Measurements from ENCODE around the gene CTCFL.

The CTCFL gene

DNA sequence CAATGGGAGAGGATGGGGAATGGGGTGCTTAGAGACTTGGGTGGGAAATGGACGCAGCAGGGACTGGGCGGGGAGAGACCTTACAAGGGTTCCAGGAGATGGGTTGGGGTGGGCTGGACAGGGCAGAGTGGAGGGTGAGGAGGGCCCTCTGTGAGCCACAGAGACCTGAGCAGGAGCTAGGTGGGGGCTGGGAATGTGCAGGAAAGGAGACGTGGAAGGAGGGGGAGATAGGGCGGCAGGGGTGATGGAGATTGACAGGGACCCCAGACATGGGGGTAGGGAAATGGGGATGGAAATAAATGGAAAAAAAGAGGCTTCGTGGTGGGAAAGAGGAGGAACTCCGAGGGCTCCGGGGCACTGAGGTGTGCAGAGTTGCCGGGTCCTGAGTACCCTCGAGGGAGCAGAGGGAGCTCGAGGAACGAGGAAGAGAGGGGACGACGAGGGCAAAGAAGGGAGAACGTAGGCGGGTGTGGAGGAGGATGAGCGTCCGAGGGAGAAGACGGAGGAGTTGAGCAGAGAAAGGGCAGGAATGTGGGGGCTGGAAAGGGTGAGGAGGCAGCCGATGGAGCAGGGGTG lies 2.0 kb upstream of the CTCFL start:
- Histone ChIP-seq H3K27me3 (ENCODE audit: control insufficient read depth in 5 of 5, insufficient read depth in 4 of 5, low read length in 5 of 5) (no peaks in the 10 kb centered on the region), H3K4me3 (ENCODE audit: low read depth in 1 of 5, low read length in 5 of 5) (no peak overlapping the region), H3K9me3 (ENCODE audit: control insufficient read depth in 5 of 5, low read length in 5 of 5) (no peaks in the 10 kb centered on the region), H3K27ac (ENCODE audit: low read depth, low read length) (no peak overlapping the region), H3K9ac (ENCODE audit: low read length in 5 of 5) (no peak overlapping the region), H3K36me3 (ENCODE audit: control insufficient read depth in 5 of 5, insufficient read depth in 5 of 5, low read length in 5 of 5) (no peaks in the 10 kb centered on the region), H3K4me1 (ENCODE audit: control insufficient read depth in 5 of 5, insufficient read depth in 5 of 5, low read length in 5 of 5) (peaks cover 0 to 3% (median 0%) of the 10 kb centered on the region in 5 donors)

DNA sequence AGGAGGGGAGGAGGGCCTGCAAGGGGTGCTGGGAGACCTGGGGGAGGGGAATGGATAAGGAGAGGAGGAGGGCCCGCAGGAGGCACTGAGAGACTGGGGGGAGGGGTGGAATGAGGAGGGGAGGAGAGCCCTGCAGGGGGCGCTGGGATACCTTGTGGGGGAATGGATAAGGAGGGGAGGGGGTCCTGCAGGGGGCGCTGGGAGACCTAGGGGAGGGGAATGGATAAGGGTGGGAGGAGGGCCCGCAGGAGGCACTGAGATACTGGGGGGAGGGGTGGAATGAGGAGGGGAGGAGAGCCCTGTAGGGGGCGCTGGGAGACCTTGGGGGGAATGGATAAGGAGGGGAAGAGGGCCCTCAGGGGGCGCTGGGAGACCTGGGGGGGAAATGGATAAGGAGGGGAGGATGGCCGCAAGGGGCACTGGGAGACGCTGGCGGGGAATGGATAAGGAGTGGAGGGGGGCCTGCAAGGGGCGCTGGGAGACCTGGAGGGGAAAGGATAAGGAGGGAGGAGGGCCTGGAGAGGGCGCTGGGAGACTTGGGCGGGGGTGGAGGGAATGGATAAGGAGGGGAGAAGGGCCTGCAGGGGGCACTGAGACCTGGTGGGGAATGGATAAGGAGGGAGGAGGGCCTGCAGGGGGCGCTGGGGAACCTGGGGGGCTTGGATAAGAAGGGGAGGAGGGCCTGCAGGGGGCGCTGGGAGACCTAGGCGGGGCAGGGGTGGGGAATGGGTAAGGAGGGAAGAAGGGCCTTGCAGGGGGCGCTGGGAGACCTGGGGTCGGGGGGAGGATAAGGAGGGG lies 1.3 kb upstream of the CTCFL start:
- no peak overlapping the region for H3K27ac ChIP-seq (ENCODE audit: low read depth, low read length)

GRCh38 chr20:57525328-57526086 lies 567 bp upstream of the CTCFL start:
- Histone ChIP-seq H3K36me3 (ENCODE audit: control insufficient read depth in 5 of 5, insufficient read depth in 5 of 5, low read length in 5 of 5) (no peaks in the 10 kb centered on the region), H3K9ac (ENCODE audit: low read length in 5 of 5) (no peak overlapping the region)

More for the DNA sequence above, 1.3 kb upstream of the CTCFL start:
- H3K4me3 ChIP-seq (ENCODE audit: low read depth in 1 of 5, low read length in 5 of 5): no peak overlapping the region
- no peaks in the 10 kb centered on the region for H3K4me1 ChIP-seq (ENCODE audit: control insufficient read depth in 5 of 5, insufficient read depth in 5 of 5, low read length in 5 of 5)
- H3K9ac ChIP-seq (ENCODE audit: low read length in 5 of 5): no peak overlapping the region
- H3K9me3 ChIP-seq (ENCODE audit: control insufficient read depth in 5 of 5, low read length in 5 of 5): no peaks in the 10 kb centered on the region
- H3K36me3 ChIP-seq (ENCODE audit: control insufficient read depth in 5 of 5, insufficient read depth in 5 of 5, low read length in 5 of 5): no peaks in the 10 kb centered on the region
- no peaks in the 10 kb centered on the region for H3K27me3 ChIP-seq (ENCODE audit: control insufficient read depth in 5 of 5, insufficient read depth in 4 of 5, low read length in 5 of 5)

DNA sequence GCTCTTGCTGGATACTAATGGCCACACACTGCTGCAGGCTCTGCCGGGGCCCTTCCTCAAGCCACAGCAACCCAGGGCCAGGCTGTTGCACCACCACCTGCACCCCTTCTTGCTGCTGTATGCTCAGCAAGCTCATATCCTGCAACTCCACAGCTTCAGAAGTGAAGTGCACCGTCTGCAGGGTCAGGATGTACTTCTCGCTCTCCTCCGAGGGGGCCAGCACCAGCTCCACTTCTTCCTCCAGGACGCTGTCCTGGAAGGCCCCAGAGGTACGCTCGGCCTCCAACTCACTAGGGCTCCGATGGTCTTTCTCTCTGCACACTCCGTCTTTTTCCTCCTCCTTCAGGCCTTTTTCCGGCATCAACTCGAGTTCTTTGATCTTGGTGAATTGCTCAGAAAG lies 1.2 kb downstream of the CTCFL start:
- H3K9ac ChIP-seq (ENCODE audit: low read length in 5 of 5): no peak overlapping the region
- no peaks in the 10 kb centered on the region for H3K36me3 ChIP-seq (ENCODE audit: control insufficient read depth in 5 of 5, insufficient read depth in 5 of 5, low read length in 5 of 5)
- peaks cover 0 to under 1% (median 0%) of the 10 kb centered on the region in 5 donors for H3K4me1 ChIP-seq (ENCODE audit: control insufficient read depth in 5 of 5, insufficient read depth in 5 of 5, low read length in 5 of 5)

More at GRCh38 chr20:57525328-57526086, 567 bp upstream of the CTCFL start:
- no peaks in the 10 kb centered on the region for H3K9me3 ChIP-seq (ENCODE audit: control insufficient read depth in 5 of 5, low read length in 5 of 5)
- no peak overlapping the region for H3K27ac ChIP-seq (ENCODE audit: low read depth, low read length)
- H3K4me3 ChIP-seq (ENCODE audit: low read depth in 1 of 5, low read length in 5 of 5): no peak overlapping the region
- no peaks in the 10 kb centered on the region for H3K4me1 ChIP-seq (ENCODE audit: control insufficient read depth in 5 of 5, insufficient read depth in 5 of 5, low read length in 5 of 5)
- no peaks in the 10 kb centered on the region for H3K27me3 ChIP-seq (ENCODE audit: control insufficient read depth in 5 of 5, insufficient read depth in 4 of 5, low read length in 5 of 5)

DNA sequence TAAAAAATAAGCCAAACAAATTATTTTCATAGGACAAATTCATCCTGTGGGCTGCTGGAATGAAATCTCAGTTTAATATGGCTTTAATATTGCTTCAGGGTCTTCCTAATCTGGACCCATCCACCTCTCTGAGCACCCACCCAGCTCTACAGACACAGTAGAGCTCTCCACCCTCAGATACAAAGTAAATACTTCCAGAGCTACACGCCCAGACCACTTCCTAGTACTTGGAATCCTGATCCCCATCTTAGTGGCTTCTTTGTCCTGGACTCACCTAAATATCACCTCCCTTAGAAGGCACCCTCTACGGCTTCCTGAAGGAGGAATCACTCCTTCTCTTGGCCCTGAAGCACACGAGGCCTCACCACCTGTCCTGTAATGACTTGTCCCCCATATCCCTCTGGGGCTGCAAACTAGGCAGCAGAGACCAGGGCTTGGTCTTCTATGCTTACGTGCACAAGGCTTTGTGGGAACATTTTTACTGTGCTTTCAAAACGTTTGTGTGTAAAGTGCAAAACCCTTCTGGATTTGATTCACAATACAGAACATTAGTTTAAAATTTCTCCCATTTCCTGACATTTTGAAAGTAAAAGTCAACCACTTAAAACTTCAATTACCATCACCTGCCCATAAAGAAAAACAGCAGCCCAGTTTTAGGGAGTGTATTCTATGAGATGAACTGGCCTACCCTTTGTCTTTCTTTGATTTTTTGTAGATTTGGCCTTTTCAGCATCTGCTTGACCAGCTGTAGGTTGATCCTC lies 2.4 kb downstream of the CTCFL start:
- no peaks in the 10 kb centered on the region for H3K27me3 ChIP-seq (ENCODE audit: control insufficient read depth in 5 of 5, insufficient read depth in 4 of 5, low read length in 5 of 5)
- no peak overlapping the region for H3K9ac ChIP-seq (ENCODE audit: low read length in 5 of 5)

More for the DNA sequence above, 1.2 kb downstream of the CTCFL start:
- H3K9me3 ChIP-seq (ENCODE audit: control insufficient read depth in 5 of 5, low read length in 5 of 5): no peaks in the 10 kb centered on the region
- no peak overlapping the region for H3K4me3 ChIP-seq (ENCODE audit: low read depth in 1 of 5, low read length in 5 of 5)
- H3K27me3 ChIP-seq (ENCODE audit: control insufficient read depth in 5 of 5, insufficient read depth in 4 of 5, low read length in 5 of 5): no peaks in the 10 kb centered on the region
- no peak overlapping the region for H3K27ac ChIP-seq (ENCODE audit: low read depth, low read length)

DNA sequence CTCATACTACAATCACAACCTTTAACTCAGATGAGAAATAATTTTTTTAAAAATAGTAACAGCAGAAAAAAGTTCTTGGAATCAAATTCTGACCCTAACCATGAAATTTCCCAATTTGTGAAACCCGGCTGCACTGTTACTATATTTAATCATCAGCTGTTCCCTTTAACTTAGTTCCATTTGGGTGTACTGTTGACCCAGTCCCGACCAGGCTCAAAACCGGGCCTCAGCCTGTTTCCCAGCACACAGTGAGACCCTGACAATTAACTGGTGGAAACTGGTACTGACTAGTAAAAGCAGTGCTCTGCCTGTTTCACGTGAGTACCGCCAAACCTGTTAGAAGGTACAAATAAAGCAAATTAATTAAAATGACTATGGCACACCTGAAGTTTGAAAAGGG lies 7.0 kb downstream of the CTCFL start:
- H3K36me3 ChIP-seq (ENCODE audit: control insufficient read depth in 5 of 5, insufficient read depth in 5 of 5, low read length in 5 of 5): no peaks in the 10 kb centered on the region
- peak overlapping the region; percentile 92 for H3K27ac ChIP-seq (ENCODE audit: low read depth, low read length)
- no peaks in the 10 kb centered on the region for H3K9me3 ChIP-seq (ENCODE audit: control insufficient read depth in 5 of 5, low read length in 5 of 5)
- peaks cover 4 to 29% (median 17%) of the 10 kb centered on the region in 5 donors for H3K4me1 ChIP-seq (ENCODE audit: control insufficient read depth in 5 of 5, insufficient read depth in 5 of 5, low read length in 5 of 5)
- no peak overlapping the region for H3K4me3 ChIP-seq (ENCODE audit: low read depth in 1 of 5, low read length in 5 of 5)
- H3K9ac ChIP-seq (ENCODE audit: low read length in 5 of 5): peak overlapping the region in 3 of 5 donors; percentile 38 to 48 (median 43)
- no peaks in the 10 kb centered on the region for H3K27me3 ChIP-seq (ENCODE audit: control insufficient read depth in 5 of 5, insufficient read depth in 4 of 5, low read length in 5 of 5)

More for the DNA sequence above, 2.4 kb downstream of the CTCFL start:
- Histone ChIP-seq H3K36me3 (ENCODE audit: control insufficient read depth in 5 of 5, insufficient read depth in 5 of 5, low read length in 5 of 5) (no peaks in the 10 kb centered on the region), H3K4me1 (ENCODE audit: control insufficient read depth in 5 of 5, insufficient read depth in 5 of 5, low read length in 5 of 5) (peaks cover 0 to 11% (median 7%) of the 10 kb centered on the region in 5 donors), H3K9me3 (ENCODE audit: control insufficient read depth in 5 of 5, low read length in 5 of 5) (no peaks in the 10 kb centered on the region), H3K27ac (ENCODE audit: low read depth, low read length) (no peak overlapping the region), H3K4me3 (ENCODE audit: low read depth in 1 of 5, low read length in 5 of 5) (no peak overlapping the region)

- H3K9ac ChIP-seq (ENCODE audit: low read length in 5 of 5): peak overlapping the region in 1 of 5 donors; percentile 39
- no peak overlapping the region for H3K27ac ChIP-seq (ENCODE audit: low read depth, low read length)
- H3K4me1 ChIP-seq (ENCODE audit: control insufficient read depth in 5 of 5, insufficient read depth in 5 of 5, low read length in 5 of 5): peaks cover 4 to 29% (median 17%) of the 10 kb centered on the region in 5 donors
These were observed 10.6 kb downstream of the CTCFL start for GRCh38 chr20:57514273-57514751.

DNA sequence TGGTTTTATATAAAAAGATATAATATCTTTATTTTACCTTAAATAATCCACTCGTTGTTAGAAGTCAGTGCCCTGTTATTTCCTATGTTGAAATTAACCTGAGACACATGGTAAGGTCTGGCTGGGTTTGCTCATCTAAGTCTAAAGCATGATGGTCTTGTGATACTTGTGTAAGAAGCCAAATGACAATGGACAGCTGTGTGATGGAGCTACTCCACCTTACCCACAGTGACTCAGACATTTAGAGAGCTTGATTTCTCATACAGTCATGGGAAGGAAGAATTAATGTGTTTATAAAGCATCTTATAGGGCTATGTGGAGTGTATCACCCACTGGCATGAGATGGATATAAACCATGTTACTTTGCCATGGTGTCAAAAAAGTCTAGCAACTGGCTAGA lies 11.7 kb downstream of the CTCFL start:
- Histone ChIP-seq H3K36me3 (ENCODE audit: control insufficient read depth in 5 of 5, insufficient read depth in 5 of 5, low read length in 5 of 5) (no peaks in the 10 kb centered on the region), H3K9ac (ENCODE audit: low read length in 5 of 5) (peak overlapping the region in 1 of 5 donors; percentile 39), H3K4me3 (ENCODE audit: low read depth in 1 of 5, low read length in 5 of 5) (no peak overlapping the region), H3K27ac (ENCODE audit: low read depth, low read length) (no peak overlapping the region), H3K9me3 (ENCODE audit: control insufficient read depth in 5 of 5, low read length in 5 of 5) (no peaks in the 10 kb centered on the region), H3K27me3 (ENCODE audit: control insufficient read depth in 5 of 5, insufficient read depth in 4 of 5, low read length in 5 of 5) (no peaks in the 10 kb centered on the region), H3K4me1 (ENCODE audit: control insufficient read depth in 5 of 5, insufficient read depth in 5 of 5, low read length in 5 of 5) (peaks cover 4 to 24% (median 16%) of the 10 kb centered on the region in 5 donors)

More at GRCh38 chr20:57514273-57514751, 10.6 kb downstream of the CTCFL start:
- Histone ChIP-seq H3K36me3 (ENCODE audit: control insufficient read depth in 5 of 5, insufficient read depth in 5 of 5, low read length in 5 of 5) (no peaks in the 10 kb centered on the region), H3K4me3 (ENCODE audit: low read depth in 1 of 5, low read length in 5 of 5) (no peak overlapping the region), H3K27me3 (ENCODE audit: control insufficient read depth in 5 of 5, insufficient read depth in 4 of 5, low read length in 5 of 5) (no peaks in the 10 kb centered on the region), H3K9me3 (ENCODE audit: control insufficient read depth in 5 of 5, low read length in 5 of 5) (no peaks in the 10 kb centered on the region)

DNA sequence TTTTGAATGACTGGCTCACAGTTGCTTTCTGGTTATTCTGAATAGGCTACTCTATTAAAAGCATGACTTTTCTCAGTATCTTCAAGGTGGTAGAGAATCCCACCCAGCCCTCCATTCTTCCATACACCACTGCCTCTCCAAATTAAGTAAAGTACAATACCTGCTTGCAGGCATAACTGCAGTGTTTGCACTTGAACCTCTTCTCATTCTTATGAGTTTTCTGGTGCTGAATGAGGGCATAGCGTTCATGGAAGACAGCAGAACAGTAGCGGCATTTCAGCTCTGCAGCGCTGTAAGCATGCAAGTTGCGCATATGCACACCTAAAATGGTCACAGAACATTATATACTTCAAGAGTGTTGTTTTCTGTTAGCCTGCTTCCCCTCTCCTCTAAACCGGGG lies 12.5 kb downstream of the CTCFL start:
- H3K27me3 ChIP-seq (ENCODE audit: control insufficient read depth in 5 of 5, insufficient read depth in 4 of 5, low read length in 5 of 5): no peaks in the 10 kb centered on the region
- H3K9me3 ChIP-seq (ENCODE audit: control insufficient read depth in 5 of 5, low read length in 5 of 5): no peaks in the 10 kb centered on the region
- H3K4me3 ChIP-seq (ENCODE audit: low read depth in 1 of 5, low read length in 5 of 5): no peak overlapping the region
- H3K9ac ChIP-seq (ENCODE audit: low read length in 5 of 5): no peak overlapping the region
- H3K27ac ChIP-seq (ENCODE audit: low read depth, low read length): no peak overlapping the region
- H3K4me1 ChIP-seq (ENCODE audit: control insufficient read depth in 5 of 5, insufficient read depth in 5 of 5, low read length in 5 of 5): peaks cover 4 to 19% (median 15%) of the 10 kb centered on the region in 5 donors
- H3K36me3 ChIP-seq (ENCODE audit: control insufficient read depth in 5 of 5, insufficient read depth in 5 of 5, low read length in 5 of 5): no peaks in the 10 kb centered on the region
